ENCODE data around the gene NSDHL.

- TF ChIP-seq CTCF (conservative IDR thresholded peaks at IDR 0.05; ENCODE audit: low read depth, low read length) (no peak), USF2 (IDR thresholded peaks at IDR 0.05; ENCODE audit: low read depth, low read length) (no peak), BHLHE40 (IDR thresholded peaks at IDR 0.05; ENCODE audit: low read depth, low read length) (peak; percentile 92)
These were observed 11.1 kb upstream of the NSDHL start for GRCh38 chrX:152819732-152820131.
